ENCODE data around the gene SIAH3.

Gene SIAH3

GRCh38 chr13:45807520-45808099, 43.9 kb downstream of the SIAH3 start:
- no peak overlapping the region for H3K9ac ChIP-seq
- H3K27ac ChIP-seq = no peak overlapping the region
- H3K4me2 ChIP-seq = no peak overlapping the region
- peaks cover 5% of the 10 kb centered on the region for H3K4me1 ChIP-seq (ENCODE audit: low read depth, poor library complexity, severe bottlenecking)
- H2AFZ ChIP-seq (ENCODE audit: low read depth) = no peak overlapping the region
- no peaks in the 10 kb centered on the region for H3K27me3 ChIP-seq (ENCODE audit: insufficient read depth, low read depth)
- no peak overlapping the region for H3K4me3 ChIP-seq (IDR thresholded peaks at IDR 0.05; ENCODE audit: insufficient read depth, low read depth, low read length)
- H3K36me3 ChIP-seq (ENCODE audit: insufficient read depth) = no peaks in the 10 kb centered on the region
- H3K79me2 ChIP-seq (ENCODE audit: insufficient read depth, low read depth) = no peaks in the 10 kb centered on the region
- H4K20me1 ChIP-seq (ENCODE audit: insufficient read depth) = no peaks in the 10 kb centered on the region
- TF ChIP-seq CTCF (conservative IDR thresholded peaks at IDR 0.05; ENCODE audit: low read depth, low read length) = peak; percentile 42; the same call in 1 of the 2 replicates

GRCh38 chr13:45800485-45800884, 51.1 kb downstream of the SIAH3 start:
- no peak overlapping the region for H3K9ac ChIP-seq
- H3K36me3 ChIP-seq (ENCODE audit: insufficient read depth) = no peaks in the 10 kb centered on the region
- no peak overlapping the region for H3K4me2 ChIP-seq
- no peaks in the 10 kb centered on the region for H3K79me2 ChIP-seq (ENCODE audit: insufficient read depth, low read depth)
- no peak overlapping the region for H3K27ac ChIP-seq
- no peaks in the 10 kb centered on the region for H3K27me3 ChIP-seq (ENCODE audit: insufficient read depth, low read depth)
- no peak for TF ChIP-seq CTCF (conservative IDR thresholded peaks at IDR 0.05; ENCODE audit: low read depth, low read length)
- H3K4me1 ChIP-seq (ENCODE audit: low read depth, poor library complexity, severe bottlenecking) = no peaks in the 10 kb centered on the region
- no peaks in the 10 kb centered on the region for H4K20me1 ChIP-seq (ENCODE audit: insufficient read depth)
- no peak overlapping the region for H3K4me3 ChIP-seq (IDR thresholded peaks at IDR 0.05; ENCODE audit: insufficient read depth, low read depth, low read length)
- no peak overlapping the region for H2AFZ ChIP-seq (ENCODE audit: low read depth)

- Histone ChIP-seq H3K4me2 (no peak overlapping the region), H3K4me3 (IDR thresholded peaks at IDR 0.05; ENCODE audit: insufficient read depth, low read depth, low read length) (no peak overlapping the region), H3K27me3 (ENCODE audit: insufficient read depth, low read depth) (no peaks in the 10 kb centered on the region), H3K27ac (no peak overlapping the region), H3K4me1 (ENCODE audit: low read depth, poor library complexity, severe bottlenecking) (no peaks in the 10 kb centered on the region), H2AFZ (ENCODE audit: low read depth) (no peak overlapping the region), H4K20me1 (ENCODE audit: insufficient read depth) (no peaks in the 10 kb centered on the region), H3K36me3 (ENCODE audit: insufficient read depth) (no peaks in the 10 kb centered on the region), H3K9ac (no peak overlapping the region), H3K79me2 (ENCODE audit: insufficient read depth, low read depth) (no peaks in the 10 kb centered on the region)
- no peak for TF ChIP-seq CTCF (conservative IDR thresholded peaks at IDR 0.05; ENCODE audit: low read depth, low read length)
Measured at GRCh38 chr13:45799451-45799850, 52.1 kb downstream of the SIAH3 start.

- Histone ChIP-seq H3K4me1 (ENCODE audit: low read depth, poor library complexity, severe bottlenecking) (no peaks in the 10 kb centered on the region), H3K9ac (no peak overlapping the region), H3K4me3 (IDR thresholded peaks at IDR 0.05; ENCODE audit: insufficient read depth, low read depth, low read length) (no peak overlapping the region), H4K20me1 (ENCODE audit: insufficient read depth) (no peaks in the 10 kb centered on the region), H3K36me3 (ENCODE audit: insufficient read depth) (no peaks in the 10 kb centered on the region), H3K4me2 (no peak overlapping the region), H2AFZ (ENCODE audit: low read depth) (no peak overlapping the region), H3K79me2 (ENCODE audit: insufficient read depth, low read depth) (no peaks in the 10 kb centered on the region), H3K27me3 (ENCODE audit: insufficient read depth, low read depth) (no peaks in the 10 kb centered on the region), H3K27ac (no peak overlapping the region)
- no peak for TF ChIP-seq CTCF (conservative IDR thresholded peaks at IDR 0.05; ENCODE audit: low read depth, low read length)
Measured at GRCh38 chr13:45798851-45799250, 52.7 kb downstream of the SIAH3 start.
